ENCODE measurements around the gene CNTN4.

The CNTN4 gene

GRCh38 chr3:2684046-2684445 is 585.4 kb downstream of the CNTN4 start:
- Histone ChIP-seq H3K9me3 (ENCODE audit: control insufficient read depth, low read length) (no peaks in the 10 kb centered on the region), H3K4me1 (ENCODE audit: control insufficient read depth, insufficient read depth, low read length) (peaks cover 6% of the 10 kb centered on the region), H3K27ac (ENCODE audit: insufficient read depth, low read depth, low read length, poor library complexity, severe bottlenecking) (no peak overlapping the region), H3K36me3 (ENCODE audit: control insufficient read depth, insufficient read depth, low read length) (no peaks in the 10 kb centered on the region), H3K4me3 (ENCODE audit: insufficient read depth, low read depth, low read length) (no peak overlapping the region), H3K27me3 (ENCODE audit: control insufficient read depth, insufficient read depth, low read length, poor library complexity, severe bottlenecking) (no peaks in the 10 kb centered on the region)

GRCh38 chr3:2686816-2687502 is 588.3 kb downstream of the CNTN4 start:
- H3K4me3 ChIP-seq (ENCODE audit: insufficient read depth, low read depth, low read length): no peak overlapping the region
- 48 to 54% methylated on average over 4 of the region's 4 CpGs for WGBS, 2 experiments
- H3K4me1 ChIP-seq (ENCODE audit: control insufficient read depth, insufficient read depth, low read length): peaks cover 6% of the 10 kb centered on the region
- H3K27ac ChIP-seq (ENCODE audit: insufficient read depth, low read depth, low read length, poor library complexity, severe bottlenecking): no peak overlapping the region
- no peaks in the 10 kb centered on the region for H3K27me3 ChIP-seq (ENCODE audit: control insufficient read depth, insufficient read depth, low read length, poor library complexity, severe bottlenecking)
- H3K9me3 ChIP-seq (ENCODE audit: control insufficient read depth, low read length): no peaks in the 10 kb centered on the region
- H3K36me3 ChIP-seq (ENCODE audit: control insufficient read depth, insufficient read depth, low read length): no peaks in the 10 kb centered on the region

- WGBS, 2 experiments: 94 to 98% methylated on average over 2 of the region's 2 CpGs
- no peaks in the 10 kb centered on the region for H3K9me3 ChIP-seq (ENCODE audit: control insufficient read depth, low read length)
- H3K27me3 ChIP-seq (ENCODE audit: control insufficient read depth, insufficient read depth, low read length, poor library complexity, severe bottlenecking): no peaks in the 10 kb centered on the region
- no peaks in the 10 kb centered on the region for H3K36me3 ChIP-seq (ENCODE audit: control insufficient read depth, insufficient read depth, low read length)
- H3K27ac ChIP-seq (ENCODE audit: insufficient read depth, low read depth, low read length, poor library complexity, severe bottlenecking): no peak overlapping the region
- H3K4me1 ChIP-seq (ENCODE audit: control insufficient read depth, insufficient read depth, low read length): no peaks in the 10 kb centered on the region
- no peak overlapping the region for H3K4me3 ChIP-seq (ENCODE audit: insufficient read depth, low read depth, low read length)
Observed at GRCh38 chr3:2697589-2697988, 598.9 kb downstream of the CNTN4 start.

GRCh38 chr3:2701471-2701870 is 602.8 kb downstream of the CNTN4 start:
- WGBS, 2 experiments: 96 to 99% methylated on average over 3 of the region's 3 CpGs
- H3K4me3 ChIP-seq (ENCODE audit: insufficient read depth, low read depth, low read length): no peak overlapping the region
- H3K36me3 ChIP-seq (ENCODE audit: control insufficient read depth, insufficient read depth, low read length): no peaks in the 10 kb centered on the region
- H3K27ac ChIP-seq (ENCODE audit: insufficient read depth, low read depth, low read length, poor library complexity, severe bottlenecking): no peak overlapping the region
- H3K27me3 ChIP-seq (ENCODE audit: control insufficient read depth, insufficient read depth, low read length, poor library complexity, severe bottlenecking): no peaks in the 10 kb centered on the region
- H3K4me1 ChIP-seq (ENCODE audit: control insufficient read depth, insufficient read depth, low read length): no peaks in the 10 kb centered on the region
- H3K9me3 ChIP-seq (ENCODE audit: control insufficient read depth, low read length): no peaks in the 10 kb centered on the region

- Histone ChIP-seq H3K27ac (ENCODE audit: insufficient read depth, low read depth, low read length, poor library complexity, severe bottlenecking) (no peak overlapping the region), H3K4me1 (ENCODE audit: control insufficient read depth, insufficient read depth, low read length) (no peaks in the 10 kb centered on the region), H3K27me3 (ENCODE audit: control insufficient read depth, insufficient read depth, low read length, poor library complexity, severe bottlenecking) (no peaks in the 10 kb centered on the region), H3K9me3 (ENCODE audit: control insufficient read depth, low read length) (no peaks in the 10 kb centered on the region), H3K36me3 (ENCODE audit: control insufficient read depth, insufficient read depth, low read length) (no peaks in the 10 kb centered on the region), H3K4me3 (ENCODE audit: insufficient read depth, low read depth, low read length) (no peak overlapping the region)
- WGBS, 2 experiments: 89 to 96% methylated on average over 4 to 5 of the region's 5 CpGs
Observed at GRCh38 chr3:2706144-2706835, 607.6 kb downstream of the CNTN4 start.

- no peaks in the 10 kb centered on the region for H3K27me3 ChIP-seq (ENCODE audit: control insufficient read depth, insufficient read depth, low read length, poor library complexity, severe bottlenecking)
- H3K4me1 ChIP-seq (ENCODE audit: control insufficient read depth, insufficient read depth, low read length): no peaks in the 10 kb centered on the region
- H3K27ac ChIP-seq (ENCODE audit: insufficient read depth, low read depth, low read length, poor library complexity, severe bottlenecking): no peak overlapping the region
- H3K4me3 ChIP-seq (ENCODE audit: insufficient read depth, low read depth, low read length): no peak overlapping the region
- 93 to 95% methylated on average over 3 of the region's 3 CpGs for WGBS, 2 experiments
- H3K36me3 ChIP-seq (ENCODE audit: control insufficient read depth, insufficient read depth, low read length): no peaks in the 10 kb centered on the region
- no peaks in the 10 kb centered on the region for H3K9me3 ChIP-seq (ENCODE audit: control insufficient read depth, low read length)
Observed at GRCh38 chr3:2706836-2707210, 608.2 kb downstream of the CNTN4 start.

GRCh38 chr3:2711081-2711480 is 612.4 kb downstream of the CNTN4 start:
- H3K9me3 ChIP-seq (ENCODE audit: control insufficient read depth, low read length): no peaks in the 10 kb centered on the region
- no peaks in the 10 kb centered on the region for H3K36me3 ChIP-seq (ENCODE audit: control insufficient read depth, insufficient read depth, low read length)
- H3K27me3 ChIP-seq (ENCODE audit: control insufficient read depth, insufficient read depth, low read length, poor library complexity, severe bottlenecking): no peaks in the 10 kb centered on the region
- no peak overlapping the region for H3K27ac ChIP-seq (ENCODE audit: insufficient read depth, low read depth, low read length, poor library complexity, severe bottlenecking)
- H3K4me3 ChIP-seq (ENCODE audit: insufficient read depth, low read depth, low read length): no peak overlapping the region
- no peaks in the 10 kb centered on the region for H3K4me1 ChIP-seq (ENCODE audit: control insufficient read depth, insufficient read depth, low read length)
- 85% methylated on average over 2 of the region's 3 CpGs for WGBS, 2 experiments

- H3K27ac ChIP-seq (ENCODE audit: insufficient read depth, low read depth, low read length, poor library complexity, severe bottlenecking): no peak overlapping the region
- no peaks in the 10 kb centered on the region for H3K4me1 ChIP-seq (ENCODE audit: control insufficient read depth, insufficient read depth, low read length)
- no peaks in the 10 kb centered on the region for H3K9me3 ChIP-seq (ENCODE audit: control insufficient read depth, low read length)
- WGBS, 2 experiments: 100% methylated on average over 1 of the region's 1 CpG; no CpG with 5 or more reads in 1 of the 2 experiments
- H3K4me3 ChIP-seq (ENCODE audit: insufficient read depth, low read depth, low read length): no peak overlapping the region
- H3K36me3 ChIP-seq (ENCODE audit: control insufficient read depth, insufficient read depth, low read length): no peaks in the 10 kb centered on the region
- no peaks in the 10 kb centered on the region for H3K27me3 ChIP-seq (ENCODE audit: control insufficient read depth, insufficient read depth, low read length, poor library complexity, severe bottlenecking)
Observed at GRCh38 chr3:2713923-2714322, 615.3 kb downstream of the CNTN4 start.

GRCh38 chr3:2714834-2715233 is 616.2 kb downstream of the CNTN4 start:
- Histone ChIP-seq H3K4me3 (ENCODE audit: insufficient read depth, low read depth, low read length) (no peak overlapping the region), H3K27ac (ENCODE audit: insufficient read depth, low read depth, low read length, poor library complexity, severe bottlenecking) (no peak overlapping the region), H3K27me3 (ENCODE audit: control insufficient read depth, insufficient read depth, low read length, poor library complexity, severe bottlenecking) (no peaks in the 10 kb centered on the region), H3K9me3 (ENCODE audit: control insufficient read depth, low read length) (no peaks in the 10 kb centered on the region), H3K36me3 (ENCODE audit: control insufficient read depth, insufficient read depth, low read length) (no peaks in the 10 kb centered on the region), H3K4me1 (ENCODE audit: control insufficient read depth, insufficient read depth, low read length) (no peaks in the 10 kb centered on the region)
- WGBS, 2 experiments: 90 to 91% methylated on average over 3 to 5 of the region's 5 CpGs

GRCh38 chr3:2727101-2727500 is 628.4 kb downstream of the CNTN4 start:
- no peak overlapping the region for H3K4me3 ChIP-seq (ENCODE audit: insufficient read depth, low read depth, low read length)
- H3K4me1 ChIP-seq (ENCODE audit: control insufficient read depth, insufficient read depth, low read length): no peaks in the 10 kb centered on the region
- no peaks in the 10 kb centered on the region for H3K36me3 ChIP-seq (ENCODE audit: control insufficient read depth, insufficient read depth, low read length)
- 94 to 96% methylated on average over 2 to 3 of the region's 3 CpGs for WGBS, 2 experiments
- H3K27me3 ChIP-seq (ENCODE audit: control insufficient read depth, insufficient read depth, low read length, poor library complexity, severe bottlenecking): no peaks in the 10 kb centered on the region
- no peak overlapping the region for H3K27ac ChIP-seq (ENCODE audit: insufficient read depth, low read depth, low read length, poor library complexity, severe bottlenecking)
- H3K9me3 ChIP-seq (ENCODE audit: control insufficient read depth, low read length): no peaks in the 10 kb centered on the region

Data from ectodermal cell (in vitro differentiated cells).